ENCODE measurements around the gene MAD2L2. TPM values are rescaled to one million over a fixed set of nuclear protein-coding genes. Genes with fewer than 3 reads are reported as not detected.

Gene MAD2L2
- total RNA-seq, 6 experiments from 2014 or later, result 31.7 to 48.8 (median 42.2) TPM

DNA sequence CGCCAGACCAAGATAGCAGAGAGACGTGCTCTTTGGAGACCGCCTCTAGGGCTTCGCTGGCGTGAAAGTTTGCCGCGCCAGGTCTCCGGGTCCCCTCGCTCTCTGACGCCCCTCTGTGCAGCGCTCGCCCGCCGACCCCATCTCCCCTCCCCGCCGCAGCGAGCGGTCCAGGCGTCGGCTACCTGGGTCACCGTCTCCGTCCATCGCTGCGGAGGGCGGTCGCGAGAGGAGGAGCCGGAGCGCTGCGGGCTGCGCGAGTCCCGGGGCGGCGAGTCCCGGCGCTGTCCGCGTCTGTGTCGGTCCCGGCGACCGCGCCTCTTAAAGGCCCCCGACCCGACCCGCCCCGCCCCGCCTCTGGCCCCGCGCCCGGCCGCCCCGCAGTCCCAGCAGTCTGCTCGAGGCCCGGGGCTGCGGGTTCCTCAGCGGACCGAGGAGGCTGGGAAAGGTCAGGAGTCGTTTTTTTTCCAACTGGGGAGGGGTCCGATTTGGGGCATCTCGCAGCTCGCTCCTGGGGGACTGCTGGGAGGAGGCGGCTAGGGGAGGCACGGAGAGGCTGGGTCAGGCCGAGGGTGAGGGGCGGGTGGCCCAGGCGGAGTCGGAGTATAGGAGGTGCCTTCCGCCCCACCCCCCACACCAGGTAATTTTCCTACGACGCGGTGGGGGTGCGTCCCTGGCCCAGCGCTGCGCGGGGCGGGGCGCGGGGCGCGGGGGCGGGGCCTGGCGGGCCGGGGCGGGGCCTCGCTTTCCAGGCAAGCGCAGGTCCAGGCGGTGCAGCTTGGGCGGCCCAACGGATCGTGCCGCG lies 26.6 kb downstream of the MAD2L2 start, which contains the start of the genes FBXO2 and FBXO44:
Gene FBXO2, minus strand, starts transcription at position 293 of the 802 bp plus-strand sequence. Its CDS starts 89 bp downstream, at position 204.
Gene FBXO44, plus strand, starts transcription at position 741 of the 802 bp plus-strand sequence. CDS start 959 bp downstream, outside the sequence.
- no peak for TF ChIP-seq CTCF (IDR thresholded peaks at IDR 0.05)
- H3K27ac Mint-ChIP-seq, result no peak within 1 kb of the TSS
- no peaks in the 10 kb centered on the region for H3K9me3 Mint-ChIP-seq
- no peaks in the 10 kb centered on the region for H3K36me3 Mint-ChIP-seq (ENCODE audit: low read depth)
- no peak for DNase-seq
- H3K4me1 Mint-ChIP-seq (ENCODE audit: low read depth), result peaks cover 5% of the 10 kb centered on the region; the same call in 1 of the 2 replicates
- H3K4me3 Mint-ChIP-seq, result peak within 1 kb of the TSS; percentile 79
- H3K27me3 Mint-ChIP-seq (ENCODE audit: insufficient read depth), result peaks cover 10% of the 10 kb centered on the region

DNA sequence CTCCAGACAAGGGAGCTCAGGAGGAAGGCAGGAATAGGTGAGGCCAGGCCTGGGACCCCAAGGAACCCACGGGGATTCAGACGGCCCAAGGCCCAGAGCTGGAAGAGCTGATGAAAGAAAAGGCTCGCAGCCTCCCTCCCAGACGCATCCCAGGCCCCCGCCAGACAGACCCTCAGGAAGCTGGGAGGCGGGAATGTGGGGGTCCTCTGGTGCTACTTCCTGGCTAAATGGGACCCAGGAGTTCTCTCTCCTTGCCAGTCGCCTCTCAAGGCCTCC lies 27.1 kb downstream of the MAD2L2 start:
- Mint-ChIP-seq H3K4me3 (peak overlapping the region; percentile 15; the same call in 1 of the 2 replicates), H3K36me3 (ENCODE audit: low read depth) (no peaks in the 10 kb centered on the region), H3K27me3 (ENCODE audit: insufficient read depth) (peaks cover 12% of the 10 kb centered on the region), H3K27ac (no peak overlapping the region), H3K9me3 (no peaks in the 10 kb centered on the region), H3K4me1 (ENCODE audit: low read depth) (peaks cover 5% of the 10 kb centered on the region; the same call in 1 of the 2 replicates)
- no peak for DNase-seq
- no peak for TF ChIP-seq CTCF (IDR thresholded peaks at IDR 0.05)

DNA sequence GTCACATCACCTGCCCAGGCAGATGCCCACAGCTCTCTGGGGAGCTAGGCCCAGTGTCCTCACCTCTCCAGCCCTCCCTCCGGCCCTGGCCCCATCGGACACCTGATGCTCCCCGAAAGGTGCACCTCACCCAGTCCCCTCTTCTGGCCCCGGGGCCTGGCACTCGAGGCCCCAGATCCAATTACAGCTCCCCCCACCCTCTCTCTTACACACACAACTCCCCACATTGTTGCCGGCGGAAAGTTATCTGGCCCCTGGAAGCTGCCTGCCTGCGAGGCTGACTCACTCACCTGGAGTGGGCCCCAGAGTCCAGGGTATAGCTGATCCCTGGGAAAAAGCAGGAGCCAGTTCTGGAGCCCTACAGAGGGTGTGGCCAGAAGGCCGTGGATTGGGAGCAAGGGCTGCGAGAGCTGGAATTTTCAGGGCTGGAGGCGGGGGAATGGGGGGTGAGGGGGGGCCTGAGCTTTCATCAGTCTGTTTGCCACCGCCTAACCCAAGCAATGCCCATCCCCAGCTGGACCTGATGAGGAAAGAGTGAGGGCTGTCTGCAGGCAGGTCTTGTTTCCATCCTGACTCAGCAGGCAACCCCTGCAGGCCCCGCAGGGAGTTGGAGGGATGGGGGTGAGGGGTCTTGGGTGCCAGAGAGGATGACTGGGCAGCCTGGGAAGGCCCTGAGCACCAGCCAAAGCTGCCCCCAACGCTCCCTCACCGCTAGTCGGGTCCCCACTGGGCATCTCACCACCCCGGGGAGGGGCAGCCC lies 27.7 kb downstream of the MAD2L2 start:
- H3K27me3 Mint-ChIP-seq (ENCODE audit: insufficient read depth), result peaks cover 12% of the 10 kb centered on the region
- no peak for TF ChIP-seq CTCF (IDR thresholded peaks at IDR 0.05)
- H3K9me3 Mint-ChIP-seq, result no peaks in the 10 kb centered on the region
- DNase-seq, result no peak
- no peak overlapping the region for H3K4me3 Mint-ChIP-seq
- no peaks in the 10 kb centered on the region for H3K36me3 Mint-ChIP-seq (ENCODE audit: low read depth)
- H3K27ac Mint-ChIP-seq, result no peak overlapping the region
- H3K4me1 Mint-ChIP-seq (ENCODE audit: low read depth), result peaks cover 5% of the 10 kb centered on the region; the same call in 1 of the 2 replicates

DNA sequence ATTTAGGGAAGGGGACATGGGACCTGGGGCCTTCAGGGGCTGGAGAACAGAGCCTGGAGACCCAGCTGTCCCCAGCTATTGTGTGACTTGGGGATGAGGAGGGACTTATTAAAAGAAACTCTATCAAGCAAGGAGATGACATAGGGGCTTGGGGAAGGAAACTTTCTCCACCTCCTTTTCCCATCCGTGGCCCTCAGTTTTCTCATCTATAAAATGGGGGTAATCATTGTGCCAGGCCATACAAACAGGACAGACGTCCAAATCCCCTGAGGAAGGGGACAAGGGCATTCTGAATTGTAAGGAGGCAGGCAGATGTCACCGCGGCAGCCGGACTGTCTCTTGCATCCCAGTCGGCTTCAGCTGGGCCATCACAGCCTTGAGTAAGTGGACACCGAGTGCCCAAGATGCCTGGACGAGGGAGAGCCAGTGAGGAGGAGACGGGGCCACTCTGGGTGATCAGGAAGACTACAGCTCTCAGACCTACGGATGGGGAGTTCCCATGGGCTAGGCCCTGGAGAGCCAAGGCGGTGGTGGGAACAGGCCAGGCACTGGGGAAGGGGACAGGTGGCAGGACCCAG lies 28.7 kb downstream of the MAD2L2 start:
- DNase-seq, result no peak
- H3K4me3 Mint-ChIP-seq, result no peak overlapping the region

More for the DNA sequence above, 28.7 kb downstream of the MAD2L2 start:
- Mint-ChIP-seq H3K4me1 (ENCODE audit: low read depth) (peaks cover 5% of the 10 kb centered on the region; the same call in 1 of the 2 replicates), H3K27me3 (ENCODE audit: insufficient read depth) (peaks cover 12% of the 10 kb centered on the region), H3K9me3 (no peaks in the 10 kb centered on the region), H3K27ac (no peak overlapping the region), H3K36me3 (ENCODE audit: low read depth) (no peaks in the 10 kb centered on the region)
- no peak for TF ChIP-seq CTCF (IDR thresholded peaks at IDR 0.05)
